HS-5 (cell line): ENCODE data around the gene INPP5E.

Experiments
- DNase-seq: peaks from one replicate; pipeline ENCODE4 v3.0.0-alpha.2; 2012; ENCODE audit warnings: low read depth

INPP5E gene

GRCh38 chr9:136385015-136385414, 54.6 kb downstream of the INPP5E start:
- DNase-seq = no peak

GRCh38 chr9:136383436-136383835, 56.2 kb downstream of the INPP5E start:
- DNase-seq = no peak

GRCh38 chr9:136381966-136382513, 57.6 kb downstream of the INPP5E start:
- no peak for DNase-seq

- DNase-seq = no peak
Measured at GRCh38 chr9:136381311-136381710, 58.3 kb downstream of the INPP5E start.

- no peak for DNase-seq
Measured at GRCh38 chr9:136380381-136380780, 59.3 kb downstream of the INPP5E start.

GRCh38 chr9:136379891-136380290, 59.8 kb downstream of the INPP5E start:
- DNase-seq = no peak

GRCh38 chr9:136379401-136379800, 60.2 kb downstream of the INPP5E start:
- no peak for DNase-seq

- no peak for DNase-seq
Measured at GRCh38 chr9:136379003-136379287, 60.7 kb downstream of the INPP5E start.
